Erythroblast (primary cell): ENCODE data around the gene RNF150.

Source experiments
- GATA1 ChIP-seq: IDR thresholded peaks from 2 replicates; pipeline ENCODE4 v1.6.1; 2011; ENCODE audit warnings: low read depth, mild to moderate bottlenecking, control low read depth, low read length, moderate library complexity
- POLR2A ChIP-seq: IDR thresholded peaks from 2 replicates; pipeline ENCODE4 v1.6.1; 2011; ENCODE audit warnings: mild to moderate bottlenecking, low read length

- TF ChIP-seq POLR2A (no peak), GATA1 (no peak)
Measured at GRCh38 chr4:141046255-141046654, 87.0 kb downstream of the RNF150 start.
